NCI-H1092 treated with DMSO at 0.1 percent for 48 hours (cell line): ENCODE data around the gene KIFBP.

Experiments used
- DNase-seq: peaks from one replicate; lab custom pipeline; 2025; lab: John Stamatoyannopoulos, UW

Gene KIFBP

DNA sequence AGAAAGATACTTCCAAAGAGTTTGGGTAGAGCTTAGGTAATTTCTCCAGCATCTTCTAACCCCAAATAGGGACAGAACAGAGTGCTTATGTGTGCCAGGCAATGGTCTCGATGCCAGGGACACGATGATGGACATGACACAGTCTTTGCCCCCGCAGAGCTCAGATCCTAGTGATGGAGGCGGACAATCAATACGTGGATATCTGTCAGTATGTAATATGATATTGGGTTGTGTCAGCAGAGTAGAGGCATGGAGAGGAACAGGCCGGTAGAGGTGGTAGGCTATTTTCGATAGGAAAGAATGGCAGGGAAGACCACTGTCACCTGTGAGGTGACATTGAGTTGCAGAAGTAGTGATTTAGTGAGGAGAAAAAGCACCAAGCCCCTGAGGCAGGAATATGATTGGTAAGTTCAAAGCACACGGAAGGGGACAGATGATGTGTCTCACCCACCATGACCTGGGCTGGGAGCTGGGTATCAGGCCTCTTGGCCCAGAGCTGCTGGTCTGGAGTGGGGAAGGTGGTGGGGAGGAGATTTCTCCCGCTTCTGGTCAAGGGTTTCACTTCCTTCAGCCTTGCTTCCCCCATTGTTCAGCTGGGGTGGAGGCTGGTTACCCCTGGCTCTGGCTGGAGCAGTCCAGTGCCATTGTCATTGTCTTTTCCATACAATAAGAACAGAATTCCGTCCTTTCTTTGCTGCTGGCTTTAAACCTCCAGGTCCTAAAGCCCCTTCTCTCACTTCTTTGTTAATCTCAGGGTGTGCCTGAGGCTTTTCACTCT, 63.3 kb downstream of the KIFBP start:
- no peak for DNase-seq

- DNase-seq = no peak
Observed at GRCh38 chr10:69052736-69053135, 64.1 kb downstream of the KIFBP start.

GRCh38 chr10:69055241-69055640, 66.6 kb downstream of the KIFBP start:
- DNase-seq = no peak

- no peak for DNase-seq
Observed at GRCh38 chr10:69056129-69056528, 67.5 kb downstream of the KIFBP start.

- no peak for DNase-seq
Observed at GRCh38 chr10:69056536-69057260, 68.1 kb downstream of the KIFBP start.

- DNase-seq = no peak
Observed at GRCh38 chr10:69057261-69057950, 68.8 kb downstream of the KIFBP start.

DNA sequence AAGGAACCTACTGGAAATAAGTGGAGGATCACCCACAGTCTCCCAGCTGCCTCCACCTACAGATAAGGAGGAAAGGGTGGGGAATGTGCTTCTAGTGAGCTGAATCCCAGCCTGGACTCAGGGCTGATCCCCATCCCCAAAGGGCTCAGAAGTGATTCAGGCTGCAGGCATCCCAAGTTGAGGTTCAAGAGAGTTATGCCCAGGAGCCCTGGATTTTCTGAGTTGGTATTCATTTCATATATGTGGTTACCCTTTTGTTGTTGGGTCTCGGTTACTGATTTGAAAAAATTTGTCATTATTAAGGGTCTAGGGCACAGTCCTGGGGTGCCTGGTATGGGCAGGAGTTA, 69.3 kb downstream of the KIFBP start:
- DNase-seq = no peak

DNA sequence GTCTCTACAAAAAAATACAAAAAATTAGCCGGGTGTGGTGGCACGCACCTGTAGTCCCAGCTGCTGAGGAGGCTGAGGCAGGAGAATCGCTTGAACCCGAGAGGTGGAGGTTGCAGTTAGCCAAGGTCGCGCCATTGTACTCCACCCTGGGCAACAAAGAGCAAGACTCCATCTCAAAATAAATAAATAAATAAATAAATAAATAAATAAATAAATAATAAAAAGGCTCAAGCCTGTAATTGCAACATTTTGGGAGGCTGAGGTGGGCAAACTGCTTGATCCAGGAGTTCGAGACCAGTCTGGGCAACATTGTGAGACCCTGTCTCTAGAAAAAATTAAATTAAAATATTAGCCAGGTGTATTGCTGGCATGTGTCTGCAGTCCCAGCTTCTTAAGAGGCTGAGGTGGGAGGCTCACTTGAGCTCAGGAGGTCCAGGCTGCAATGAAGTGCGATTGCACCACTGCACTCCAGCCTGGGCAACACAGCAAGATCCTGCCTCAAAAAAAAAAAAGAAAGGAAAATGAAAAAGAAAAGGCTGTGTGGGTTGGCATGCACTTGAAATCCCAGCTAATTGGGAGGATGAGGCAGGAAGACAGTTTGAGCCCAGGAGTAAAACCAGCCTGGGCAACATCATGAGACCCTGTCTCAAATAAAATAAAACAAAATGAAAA, 71.7 kb downstream of the KIFBP start:
- no peak for DNase-seq

DNA sequence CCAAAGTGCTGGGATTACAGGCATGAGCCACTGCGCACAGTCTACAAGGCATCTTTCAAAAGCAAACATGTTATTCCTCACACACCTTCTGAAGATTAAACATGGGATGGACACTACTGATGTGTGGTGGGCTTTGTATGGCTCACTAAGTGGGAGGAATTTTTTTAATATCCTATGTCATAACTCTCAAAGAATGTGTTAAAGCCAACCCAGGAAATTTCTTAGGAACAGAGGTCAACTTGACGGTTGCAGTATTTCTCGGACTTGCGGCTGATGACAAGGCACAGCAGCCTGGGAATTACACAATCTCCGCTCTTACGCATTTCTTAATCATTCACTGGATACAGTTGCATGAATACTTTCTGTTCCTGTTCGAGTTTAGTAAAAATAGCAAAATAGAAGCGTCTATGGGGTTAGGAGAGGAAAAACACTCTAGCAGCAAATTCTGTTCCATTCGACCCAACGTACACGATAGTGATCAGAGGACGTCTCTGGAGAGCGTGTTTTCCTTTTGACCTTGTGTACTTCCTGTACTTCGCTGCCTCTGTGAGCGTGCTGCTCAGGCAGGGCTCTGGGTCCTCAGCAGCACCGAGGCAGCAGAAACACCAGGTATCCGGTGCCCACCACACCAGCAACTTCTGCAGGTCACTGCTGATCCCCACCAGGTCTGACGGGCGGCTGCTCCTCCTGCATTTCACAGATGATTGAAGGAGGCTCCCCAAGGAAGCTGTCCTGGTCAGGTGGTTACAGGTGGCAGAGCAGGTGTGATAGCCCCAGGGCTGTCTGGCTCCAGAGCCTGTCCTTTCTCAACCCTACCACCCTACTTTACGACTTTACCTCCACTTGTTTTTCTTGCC, 72.9 kb downstream of the KIFBP start:
- DNase-seq = no peak

- DNase-seq = no peak
Observed at GRCh38 chr10:69062901-69063300, 74.3 kb downstream of the KIFBP start.

GRCh38 chr10:69064762-69065328, 76.2 kb downstream of the KIFBP start:
- no peak for DNase-seq

DNA sequence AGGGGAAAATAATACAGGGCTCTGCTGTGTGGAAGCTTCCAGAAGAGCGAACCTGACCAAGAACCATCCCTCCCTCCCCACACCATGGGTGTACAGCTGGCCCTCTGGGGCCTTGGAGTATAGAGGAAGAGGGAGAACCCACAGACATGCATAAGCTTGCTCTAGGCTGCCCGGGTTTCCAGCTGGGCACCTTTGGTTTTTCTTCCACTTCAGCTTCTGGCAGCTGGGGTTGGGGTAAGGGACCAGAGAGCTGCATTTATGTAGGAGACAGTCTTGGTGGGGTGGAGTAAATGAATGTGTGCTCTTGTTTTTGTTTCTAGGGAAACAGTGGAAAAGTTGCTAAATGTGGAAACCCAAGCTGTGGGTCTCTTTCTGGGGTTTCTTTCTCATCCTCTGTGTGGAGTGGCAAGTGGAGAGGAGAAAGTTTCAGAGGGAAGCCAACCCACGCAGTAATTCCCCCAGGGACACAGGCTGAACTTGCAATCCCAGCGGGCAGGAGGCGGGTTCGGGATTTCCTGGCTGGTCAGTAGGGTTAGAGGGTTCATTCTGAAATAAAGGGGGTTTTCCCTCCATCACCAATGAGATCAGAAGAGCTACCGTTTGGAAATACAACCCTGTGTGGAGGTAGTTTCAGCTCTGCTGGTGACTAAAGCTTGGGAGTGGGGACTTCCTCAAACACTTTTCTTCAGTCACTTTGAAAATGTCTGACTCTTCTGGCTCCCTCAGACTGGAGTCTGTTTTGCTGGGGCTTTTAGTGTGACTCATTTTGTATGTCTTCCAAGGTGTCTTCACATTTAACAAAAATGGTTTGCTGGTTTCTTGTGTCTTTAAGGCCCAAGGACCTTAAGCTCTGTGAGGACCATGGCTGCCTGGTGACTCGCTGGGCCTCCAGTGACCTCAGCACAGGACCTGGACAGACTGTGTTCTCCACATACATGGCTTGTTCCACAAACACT, 77.1 kb downstream of the KIFBP start:
- DNase-seq = no peak
